Mesothelial cell of epicardium (in vitro differentiated cells): Measurements from ENCODE around the gene CDK2. TPM values are rescaled to one million over a fixed set of nuclear protein-coding genes. Genes with fewer than 3 reads are reported as not detected.

Experiments used
- DNase-seq, 2 experiments: peaks; one replicate each; pipeline ENCODE4 v3.0.0; 2021; ENCODE audit warnings: low spot score in 2 of 2; ENCODE audit not compliant: unreplicated experiment in 2 of 2
- H3K27ac Mint-ChIP-seq: 2 replicates; pipeline ENCODE4 v1.8.0; 2021; ENCODE audit warnings: mixed read lengths
- H3K27me3 Mint-ChIP-seq: 2 replicates; pipeline ENCODE4 v1.8.0; 2021; ENCODE audit warnings: low read depth, mixed read lengths
- H3K36me3 Mint-ChIP-seq: 2 replicates; pipeline ENCODE4 v1.8.0; 2021; ENCODE audit warnings: mixed read lengths
- H3K4me1 Mint-ChIP-seq: 2 replicates; pipeline ENCODE4 v1.8.0; 2021; ENCODE audit warnings: mixed read lengths
- H3K4me3 Mint-ChIP-seq: 2 replicates; pipeline ENCODE4 v1.8.0; 2021; ENCODE audit warnings: mild to moderate bottlenecking, moderate library complexity, mixed read lengths
- H3K9me3 Mint-ChIP-seq: 2 replicates; pipeline ENCODE4 v1.8.0; 2021; ENCODE audit warnings: mixed read lengths
- CTCF ChIP-seq: fragments of 200-600 bp; sonication (generic); IDR thresholded peaks from one replicate; pipeline ENCODE4 v1.5.0; 2021; ENCODE audit warnings: antibody characterized with exemption; ENCODE audit not compliant: unreplicated experiment
- total RNA-seq: library from RNA; stranded (reverse); gene quantifications from 3 replicates; pipeline ENCODE4 v1.2.1, GENCODE V29; 2021

Gene CDK2
- total RNA-seq, 1 donor from 2014 or later: 52.4 TPM

- Mint-ChIP-seq H3K4me3 (no peak overlapping the region), H3K27me3 (no peaks in the 10 kb centered on the region), H3K9me3 (no peaks in the 10 kb centered on the region), H3K27ac (no peak overlapping the region), H3K4me1 (peaks cover 19% of the 10 kb centered on the region), H3K36me3 (peaks cover 3% of the 10 kb centered on the region)
- no peak for TF ChIP-seq CTCF
- DNase-seq: no peak
These were observed 5.4 kb downstream of the CDK2 start for GRCh38 chr12:55972042-55972441.

GRCh38 chr12:55972456-55972855 lies 5.8 kb downstream of the CDK2 start:
- peaks cover 16% of the 10 kb centered on the region for H3K4me1 Mint-ChIP-seq
- no peak for DNase-seq
- no peak overlapping the region for H3K4me3 Mint-ChIP-seq

GRCh38 chr12:55972911-55973598 lies 6.4 kb downstream of the CDK2 start:
- Mint-ChIP-seq H3K27ac (no peak overlapping the region), H3K9me3 (no peaks in the 10 kb centered on the region), H3K36me3 (peaks cover 7% of the 10 kb centered on the region), H3K4me1 (peaks cover 10% of the 10 kb centered on the region), H3K27me3 (no peaks in the 10 kb centered on the region), H3K4me3 (no peak overlapping the region)
- no peak for TF ChIP-seq CTCF
- no peak for DNase-seq

More at GRCh38 chr12:55972456-55972855, 5.8 kb downstream of the CDK2 start:
- no peaks in the 10 kb centered on the region for H3K27me3 Mint-ChIP-seq
- TF ChIP-seq CTCF: no peak
- H3K9me3 Mint-ChIP-seq: no peaks in the 10 kb centered on the region
- H3K36me3 Mint-ChIP-seq: peaks cover 3% of the 10 kb centered on the region
- H3K27ac Mint-ChIP-seq: no peak overlapping the region

- peak; percentile 73 for TF ChIP-seq CTCF
- Mint-ChIP-seq H3K36me3 (peaks cover 9% of the 10 kb centered on the region), H3K9me3 (no peaks in the 10 kb centered on the region), H3K27ac (no peak within 1 kb of the TSS), H3K4me3 (no peak within 1 kb of the TSS), H3K4me1 (peaks cover 8% of the 10 kb centered on the region), H3K27me3 (no peaks in the 10 kb centered on the region)
- peak; percentile 96 for DNase-seq
These were observed 7.1 kb downstream of the CDK2 start, which contains the start of gene RAB5B for GRCh38 chr12:55973599-55974307. Gene RAB5B, plus strand, starts transcription at chr12:55974078. Its CDS starts 12,883 bp downstream, at chr12:55986961.

- H3K4me1 Mint-ChIP-seq: peaks cover 8% of the 10 kb centered on the region
- no peaks in the 10 kb centered on the region for H3K9me3 Mint-ChIP-seq
- H3K27me3 Mint-ChIP-seq: no peaks in the 10 kb centered on the region
- no peak for DNase-seq
- H3K27ac Mint-ChIP-seq: no peak overlapping the region
- no peak overlapping the region for H3K4me3 Mint-ChIP-seq
- no peak for TF ChIP-seq CTCF
- H3K36me3 Mint-ChIP-seq: peaks cover 13% of the 10 kb centered on the region
These were observed 7.7 kb downstream of the CDK2 start for GRCh38 chr12:55974308-55974730.
